Measurements from ENCODE around the gene PCAT7. TPM values are rescaled to one million over a fixed set of nuclear protein-coding genes. Genes with fewer than 3 reads are reported as not detected.

The PCAT7 gene
- total and polyA plus RNA-seq, 2 donors, result under 0.01 to 0.11 TPM

Other genes with a start within 250 kb of the PCAT7 start
- not detected for gene NUTM2F, start 226.4 kb upstream of the PCAT7 start, total RNA-seq
- gene NUTM2F, start 226.4 kb upstream of the PCAT7 start, polyA plus RNA-seq, result 0.05 TPM
- gene FBP2, start 38.7 kb downstream of the PCAT7 start, total RNA-seq, result 0.38 TPM
- gene FBP2, start 38.7 kb downstream of the PCAT7 start, polyA plus RNA-seq, result 0.32 TPM
- gene FBP1, start 84.4 kb downstream of the PCAT7 start, total RNA-seq, result 0.76 TPM
- 10.2 TPM for gene FBP1, start 84.4 kb downstream of the PCAT7 start, polyA plus RNA-seq
- gene AOPEP, start 171.6 kb downstream of the PCAT7 start, total RNA-seq, result 9.6 TPM
- gene AOPEP, start 171.6 kb downstream of the PCAT7 start, polyA plus RNA-seq, result 36.5 TPM

Measured in thymus (tissue), 2 donors.